GM06990 (cell line): ENCODE measurements around the gene MUL1.
A peak's percentile ranks its signal among the peaks of the same experiment; 100 is the strongest.

ENCODE experiments used
- DNase-seq: peaks from one replicate; pipeline ENCODE4 v3.0.0-alpha.2; 2011; ENCODE audit not compliant: insufficient read length; ENCODE audit errors: extremely low read depth
- H3K27me3 ChIP-seq: replicated peaks from 2 replicates; pipeline ENCODE4 v1.6.0; 2011; ENCODE audit warnings: low read length; ENCODE audit not compliant: control insufficient read depth, insufficient read depth
- H3K36me3 ChIP-seq: 2 replicates; pipeline ENCODE4 v1.5.1; 2011; ENCODE audit warnings: low read length; ENCODE audit not compliant: control insufficient read depth, insufficient read depth
- H3K4me3 ChIP-seq: replicated peaks from 2 replicates; pipeline ENCODE4 v1.5.1; 2011; ENCODE audit warnings: low read depth, mild to moderate bottlenecking, control low read depth, low read length
- CTCF ChIP-seq: IDR thresholded peaks from 2 replicates; pipeline ENCODE4 v1.5.1; 2011; ENCODE audit warnings: low read length, control low read depth, mild to moderate bottlenecking, inconsistent platforms; ENCODE audit not compliant: insufficient read depth, poor library complexity, severe bottlenecking

MUL1 gene

GRCh38 chr1:20493839-20494608 is 13.9 kb downstream of the MUL1 start:
- DNase-seq, result peak; percentile 56
- Histone ChIP-seq H3K4me3 (no peak overlapping the region), H3K27me3 (no peaks in the 10 kb centered on the region; the same call in none of the 2 replicates), H3K36me3 (peaks cover 2% of the 10 kb centered on the region)
- peak; percentile 92 for TF ChIP-seq CTCF

- H3K4me3 ChIP-seq, result no peak overlapping the region
- no peak for TF ChIP-seq CTCF
- no peaks in the 10 kb centered on the region; the same call in none of the 2 replicates for H3K27me3 ChIP-seq
- peaks cover 2% of the 10 kb centered on the region for H3K36me3 ChIP-seq
- no peak for DNase-seq
Observed at GRCh38 chr1:20493309-20493708, 14.6 kb downstream of the MUL1 start.

GRCh38 chr1:20492751-20493150 is 15.2 kb downstream of the MUL1 start:
- TF ChIP-seq CTCF, result no peak

GRCh38 chr1:20491866-20492265 is 16.1 kb downstream of the MUL1 start:
- TF ChIP-seq CTCF, result no peak
- no peak for DNase-seq
- no peak overlapping the region for H3K4me3 ChIP-seq
- H3K36me3 ChIP-seq, result no peaks in the 10 kb centered on the region
- H3K27me3 ChIP-seq, result no peaks in the 10 kb centered on the region; the same call in none of the 2 replicates

More at GRCh38 chr1:20492751-20493150, 15.2 kb downstream of the MUL1 start:
- Histone ChIP-seq H3K36me3 (no peaks in the 10 kb centered on the region; the same call in 1 of the 2 replicates), H3K4me3 (no peak overlapping the region), H3K27me3 (no peaks in the 10 kb centered on the region; the same call in none of the 2 replicates)
- DNase-seq, result no peak

GRCh38 chr1:20491178-20491577 is 16.8 kb downstream of the MUL1 start:
- no peak overlapping the region for H3K4me3 ChIP-seq

More at GRCh38 chr1:20491178-20491577, 16.8 kb downstream of the MUL1 start:
- TF ChIP-seq CTCF, result no peak
- Histone ChIP-seq H3K36me3 (no peaks in the 10 kb centered on the region), H3K27me3 (no peaks in the 10 kb centered on the region; the same call in none of the 2 replicates)
- no peak for DNase-seq
